ENCODE data around the gene ZNF670.
"Not testable (repeated sequence)": the region's sequence is repeated elsewhere in the genome, so short reads cannot be mapped to it uniquely, and the experiment has no call there.

The ZNF670 gene

DNA sequence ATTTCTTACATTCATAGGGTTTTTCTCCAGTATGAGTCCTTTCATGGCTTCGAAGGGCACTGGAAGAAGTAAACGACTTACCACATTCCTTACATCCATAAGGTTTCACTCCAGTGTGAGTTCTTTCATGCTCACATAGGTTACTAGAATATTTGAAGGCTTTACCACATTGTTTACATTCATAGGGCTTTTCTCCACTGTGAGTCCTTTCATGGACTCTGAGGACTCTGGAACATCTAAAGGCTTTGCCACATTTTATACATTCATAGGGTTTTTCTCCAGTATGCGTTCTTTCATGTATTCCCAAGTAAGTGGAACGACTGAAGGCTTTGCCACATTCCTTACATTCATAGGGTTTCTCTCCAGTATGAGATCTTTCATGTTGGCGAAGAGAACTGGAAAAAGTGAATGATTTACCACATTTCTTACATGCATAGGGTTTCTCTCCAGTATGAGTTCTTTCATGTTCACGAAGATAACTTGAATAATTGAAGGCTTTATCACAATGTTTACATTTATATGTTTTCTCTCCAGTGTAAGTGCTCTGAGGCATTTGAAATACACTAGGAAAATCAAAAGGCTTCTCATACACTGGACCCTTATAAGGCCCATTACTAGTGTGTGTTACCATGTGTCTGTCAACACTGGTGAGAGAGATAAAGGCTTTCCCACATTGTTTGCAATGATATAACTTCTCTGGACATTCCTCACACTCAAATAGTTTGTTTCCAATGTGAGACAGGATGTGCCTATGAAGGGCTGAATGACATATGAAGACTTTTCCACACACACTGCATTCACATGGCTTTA lies 40.9 kb downstream of the ZNF670 start:
- no peak for DNase-seq

DNA sequence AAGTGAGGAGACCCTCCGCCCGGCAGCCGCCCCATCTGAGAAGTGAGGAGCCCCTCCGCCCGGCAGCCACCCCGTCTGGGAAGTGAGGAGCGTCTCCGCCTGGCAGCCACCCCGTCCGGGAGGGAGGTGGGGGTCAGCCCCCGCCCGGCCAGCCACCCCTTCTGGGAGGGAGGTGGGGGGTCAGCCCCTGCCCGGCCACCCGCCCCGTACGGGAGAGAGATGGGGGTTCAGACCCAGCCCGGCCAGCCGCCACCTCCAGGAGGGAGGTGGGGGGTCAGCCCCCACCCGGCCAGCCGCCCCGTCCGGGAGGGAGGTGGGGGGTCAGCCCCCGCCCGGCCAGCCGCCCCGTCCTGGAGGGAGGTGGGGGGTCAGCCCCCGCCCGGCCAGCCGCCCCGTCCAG lies 46.3 kb downstream of the ZNF670 start:
- DNase-seq = not testable (repeated sequence)

Data from Kasumi-1 (cell line).